NCI-H446 treated with DMSO at 0.1 percent for 48 hours (cell line): ENCODE data around the gene PRR19.

ENCODE experiments used
- DNase-seq: peaks from one replicate; lab custom pipeline; 2025; lab: John Stamatoyannopoulos, UW

The PRR19 gene

GRCh38 chr19:42349378-42350107 is 47.6 kb downstream of the PRR19 start:
- no peak for DNase-seq

DNA sequence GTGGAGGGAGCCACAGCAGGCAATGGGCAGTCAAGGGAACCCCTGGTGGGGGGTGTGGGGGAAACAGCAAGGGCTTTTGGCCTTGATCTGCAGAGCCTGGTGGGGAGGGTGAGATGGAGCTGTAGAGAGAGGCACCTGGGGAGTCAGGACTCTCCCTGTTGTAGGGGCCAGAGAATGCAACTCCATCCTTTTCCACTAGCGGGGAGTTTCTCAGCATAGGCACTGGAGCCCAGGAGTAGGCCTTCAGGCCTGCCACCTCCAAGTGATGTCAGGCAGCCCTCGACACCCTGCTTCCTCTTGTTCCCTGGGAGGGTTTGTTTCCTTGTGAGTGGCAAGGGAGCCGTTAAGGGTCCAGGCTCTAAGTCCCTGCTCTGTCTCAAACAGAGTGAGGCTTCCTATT is 48.5 kb downstream of the PRR19 start:
- DNase-seq, result no peak

GRCh38 chr19:42351079-42351735 is 49.3 kb downstream of the PRR19 start:
- DNase-seq, result no peak

DNA sequence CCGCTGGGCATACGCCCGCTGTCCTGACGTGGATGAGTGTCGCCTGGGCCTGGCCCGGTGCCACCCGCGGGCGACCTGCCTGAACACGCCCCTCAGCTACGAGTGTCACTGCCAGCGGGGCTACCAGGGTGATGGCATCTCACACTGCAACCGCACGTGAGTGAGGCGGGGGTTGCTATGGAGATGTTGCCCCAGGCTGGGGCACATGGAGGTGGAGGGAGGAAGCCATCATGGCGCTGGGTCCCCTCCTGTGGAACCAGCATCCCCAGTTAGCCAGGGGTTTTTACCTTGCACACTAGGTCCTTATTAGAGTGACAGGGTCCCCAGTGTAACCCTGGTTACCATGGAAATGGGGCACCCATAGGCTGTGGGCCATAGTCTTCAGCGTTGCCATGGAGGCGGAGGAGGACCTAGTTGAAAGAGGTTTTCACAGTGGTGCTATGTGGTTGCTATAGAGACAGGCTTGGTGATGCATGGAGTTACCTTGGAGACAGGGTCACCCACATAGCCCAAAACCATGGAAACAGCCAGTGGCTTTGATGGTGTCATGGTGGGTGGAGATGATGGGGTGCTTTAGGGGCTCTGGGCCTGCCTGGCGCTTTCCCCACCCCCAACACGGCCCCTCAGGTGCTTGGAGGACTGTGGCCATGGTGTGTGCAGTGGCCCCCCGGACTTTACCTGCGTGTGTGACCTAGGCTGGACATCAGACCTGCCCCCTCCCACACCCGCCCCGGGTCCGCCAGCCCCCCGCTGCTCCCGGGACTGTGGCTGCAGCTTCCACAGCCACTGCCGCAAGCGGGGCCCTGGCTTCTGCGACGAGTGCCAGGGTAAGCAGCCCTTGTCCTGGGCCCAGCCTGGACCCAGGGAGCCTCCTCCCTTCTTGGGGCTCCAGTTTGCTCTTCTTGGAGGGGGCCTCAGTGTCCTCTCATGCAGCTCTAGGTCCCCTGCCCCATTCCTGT is 50.6 kb downstream of the PRR19 start:
- DNase-seq, result no peak

DNA sequence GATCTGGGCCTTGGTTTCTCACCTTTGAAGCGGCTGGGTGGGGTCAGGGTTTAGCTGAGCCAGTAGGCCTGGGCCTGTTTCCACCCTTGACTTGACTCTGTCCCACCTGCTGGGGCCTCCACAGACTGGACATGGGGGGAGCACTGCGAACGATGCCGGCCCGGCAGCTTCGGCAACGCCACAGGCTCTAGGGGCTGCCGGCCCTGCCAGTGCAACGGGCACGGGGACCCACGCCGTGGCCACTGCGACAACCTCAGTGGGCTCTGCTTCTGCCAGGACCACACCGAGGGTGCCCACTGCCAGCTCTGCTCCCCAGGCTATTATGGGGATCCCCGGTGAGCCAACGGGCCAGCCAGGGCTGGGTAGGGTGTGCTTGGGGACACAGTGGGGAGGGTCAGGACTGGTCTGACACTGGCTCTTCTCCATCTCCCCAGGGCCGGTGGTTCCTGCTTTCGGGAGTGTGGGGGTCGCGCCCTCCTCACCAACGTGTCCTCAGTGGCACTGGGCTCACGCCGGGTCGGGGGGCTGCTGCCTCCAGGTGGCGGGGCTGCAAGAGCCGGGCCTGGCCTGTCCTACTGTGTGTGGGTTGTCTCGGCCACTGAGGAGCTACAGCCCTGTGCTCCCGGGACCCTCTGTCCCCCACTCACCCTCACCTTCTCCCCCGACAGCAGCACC is 51.5 kb downstream of the PRR19 start:
- no peak for DNase-seq

- DNase-seq, result no peak
Observed at GRCh38 chr19:42355896-42356295, 54.0 kb downstream of the PRR19 start.

DNA sequence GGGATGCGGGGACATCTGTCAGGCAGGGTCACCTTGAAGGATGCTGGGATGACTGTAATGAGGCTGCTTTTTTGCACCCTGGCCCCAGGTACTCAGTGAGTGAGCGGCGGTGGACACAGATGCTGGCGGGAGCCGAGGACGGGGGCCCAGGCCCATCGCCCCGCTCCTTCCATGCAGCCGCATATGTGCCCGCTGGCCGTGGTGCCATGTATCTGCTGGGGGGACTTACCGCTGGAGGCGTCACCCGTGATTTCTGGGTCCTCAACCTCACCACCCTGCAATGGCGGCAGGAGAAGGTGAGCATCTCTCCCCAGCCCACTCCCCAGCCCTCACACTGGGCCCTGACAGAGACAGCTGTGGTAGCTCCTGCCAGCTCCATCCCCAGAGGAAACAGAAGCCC is 54.8 kb downstream of the PRR19 start:
- no peak for DNase-seq

GRCh38 chr19:42357290-42357689 is 55.4 kb downstream of the PRR19 start:
- no peak for DNase-seq
